Activated naive CD4-positive, alpha-beta T cell treated with anti-CD3 and anti-CD28 coated beads for 36 hours (primary cell): ENCODE data around the gene HTRA3. TPM values are rescaled to one million over a fixed set of nuclear protein-coding genes. Genes with fewer than 3 reads are reported as not detected.

Experiments used
- total RNA-seq, 2 experiments: library from RNA; stranded (reverse); gene quantifications; one replicate each; pipeline ENCODE4 v1.2.3, GENCODE V29; 2021

Gene HTRA3
- total RNA-seq, 2 experiments from 2014 or later, result not detected

Other genes with a start within 250 kb of the HTRA3 start
- under 1 TPM; 0.22 to 0.24 TPM for gene ABLIM2, start 110.9 kb upstream of the HTRA3 start, total RNA-seq
- gene SH3TC1, start 70.5 kb upstream of the HTRA3 start, total RNA-seq, result 10 to 100 TPM; 17.9 to 23.6 TPM
- gene ACOX3, start 171.0 kb downstream of the HTRA3 start, total RNA-seq, result 10 to 100 TPM; 11.9 to 13.3 TPM
- gene TRMT44, start 171.0 kb downstream of the HTRA3 start, total RNA-seq, result 10 to 100 TPM; 13.1 to 14.5 TPM